Activated T-cell treated with anti-CD3 and anti-CD28 coated beads for 24 hours (primary cell): ENCODE results near the gene RGS8.
"Not testable (repeated sequence)": the region's sequence is repeated elsewhere in the genome, so short reads cannot be mapped to it uniquely, and the experiment has no call there.

ENCODE experiments used
- DNase-seq: peaks from one replicate; pipeline ENCODE4 v3.0.0-alpha.2; 2020; ENCODE audit warnings: low read depth

The RGS8 gene

GRCh38 chr1:182702826-182703524, 18.6 kb upstream of the RGS8 start:
- no peak for DNase-seq

DNA sequence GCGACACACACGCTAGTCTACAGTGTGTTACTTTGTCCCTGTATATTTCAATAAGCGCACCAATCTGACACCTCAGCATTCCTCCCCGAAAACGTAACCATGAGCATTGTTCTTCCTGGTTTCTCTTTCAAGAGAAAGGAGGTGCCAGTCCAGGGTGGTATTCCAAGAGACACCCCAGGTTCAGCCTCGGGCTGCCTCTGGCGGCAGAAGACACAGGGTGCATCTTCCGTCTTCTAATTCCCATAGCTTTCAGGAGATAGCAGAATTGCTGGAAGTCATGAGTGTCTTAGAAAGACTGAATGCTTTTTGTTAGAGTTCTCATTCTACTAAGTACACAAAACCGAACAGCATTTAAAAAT, 15.9 kb upstream of the RGS8 start:
- no peak for DNase-seq

GRCh38 chr1:182699393-182700350, 15.3 kb upstream of the RGS8 start:
- no peak for DNase-seq

DNA sequence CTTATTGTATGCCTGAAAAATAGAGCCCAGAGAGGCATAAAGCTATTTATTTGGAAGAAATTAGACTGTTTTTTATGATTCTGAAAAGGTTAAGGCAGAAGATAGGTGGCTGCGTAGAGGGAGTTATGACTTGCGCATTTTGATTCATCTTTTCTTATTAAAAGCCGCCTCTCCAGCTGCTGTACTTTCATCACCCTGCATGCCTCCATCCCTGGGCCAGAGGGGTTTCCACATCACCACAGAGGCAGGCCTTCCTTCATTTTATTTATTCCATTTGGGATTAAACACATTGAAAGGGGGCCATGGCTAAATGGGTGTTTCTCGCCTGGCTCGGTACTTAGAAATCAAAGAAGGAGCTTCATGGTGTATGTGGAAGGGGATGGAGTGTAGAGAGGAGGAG, 14.6 kb upstream of the RGS8 start:
- DNase-seq, result no peak

DNA sequence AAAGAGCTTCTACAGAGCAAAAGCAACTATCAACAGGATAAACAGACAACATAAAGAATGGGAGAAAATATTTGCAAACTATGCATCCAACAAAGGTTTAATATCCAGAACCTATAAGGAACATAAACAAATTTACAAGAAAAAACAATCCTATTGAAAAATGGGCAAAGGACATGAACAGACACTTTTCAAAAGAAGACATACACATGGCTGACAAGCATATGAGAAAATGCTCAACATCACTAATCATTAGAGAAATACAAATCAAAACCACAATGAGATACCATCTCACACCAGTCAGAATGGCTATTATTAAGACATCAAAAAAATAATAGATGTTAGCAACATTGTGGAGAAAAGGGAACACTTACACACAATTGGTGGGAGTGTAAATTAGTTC, 8.8 kb upstream of the RGS8 start:
- DNase-seq, result not testable (repeated sequence)

GRCh38 chr1:182690886-182691443, 6.6 kb upstream of the RGS8 start:
- DNase-seq, result no peak

DNA sequence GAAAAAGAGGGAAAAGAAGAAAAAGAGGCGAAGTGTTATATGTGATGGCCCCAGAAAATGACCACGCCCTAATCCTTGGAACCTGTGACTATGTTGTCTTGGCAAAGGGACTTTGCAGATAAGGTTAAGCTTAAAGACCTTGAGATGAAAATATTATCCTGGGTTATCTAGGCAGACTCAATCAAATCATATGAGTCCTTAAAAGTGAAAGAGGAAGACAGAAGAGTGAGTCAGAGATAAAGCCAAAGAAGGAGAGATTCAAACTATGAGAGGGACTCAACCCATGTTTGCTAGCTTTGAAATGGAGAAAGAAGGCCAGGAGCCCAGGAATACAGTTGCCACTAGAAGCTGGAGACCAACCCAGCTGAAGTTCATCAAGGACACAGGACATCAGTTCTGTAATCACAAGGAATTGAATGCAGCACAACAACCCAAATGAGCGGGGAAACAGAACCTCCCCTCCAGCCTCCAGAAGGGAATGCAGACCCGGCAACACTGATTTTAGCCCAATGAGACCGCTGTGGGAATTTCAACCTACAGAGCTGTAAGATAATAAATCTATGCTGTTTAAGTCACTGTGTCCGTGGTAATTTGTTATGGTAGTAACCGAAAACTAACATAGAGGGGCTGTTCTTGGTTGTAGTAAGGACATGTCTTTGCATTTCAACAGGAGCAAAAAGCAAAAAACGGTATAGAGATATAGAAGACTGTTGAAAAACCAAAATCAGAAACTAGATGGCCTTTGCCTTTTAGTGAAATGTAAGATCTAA, 4.2 kb upstream of the RGS8 start:
- DNase-seq, result no peak

GRCh38 chr1:182687361-182687760, 3.0 kb upstream of the RGS8 start:
- no peak for DNase-seq

- no peak for DNase-seq
Observed at GRCh38 chr1:182686446-182686845, 2.1 kb upstream of the RGS8 start.

- no peak for DNase-seq
Observed at GRCh38 chr1:182685215-182685614, 828 bp upstream of the RGS8 start.

DNA sequence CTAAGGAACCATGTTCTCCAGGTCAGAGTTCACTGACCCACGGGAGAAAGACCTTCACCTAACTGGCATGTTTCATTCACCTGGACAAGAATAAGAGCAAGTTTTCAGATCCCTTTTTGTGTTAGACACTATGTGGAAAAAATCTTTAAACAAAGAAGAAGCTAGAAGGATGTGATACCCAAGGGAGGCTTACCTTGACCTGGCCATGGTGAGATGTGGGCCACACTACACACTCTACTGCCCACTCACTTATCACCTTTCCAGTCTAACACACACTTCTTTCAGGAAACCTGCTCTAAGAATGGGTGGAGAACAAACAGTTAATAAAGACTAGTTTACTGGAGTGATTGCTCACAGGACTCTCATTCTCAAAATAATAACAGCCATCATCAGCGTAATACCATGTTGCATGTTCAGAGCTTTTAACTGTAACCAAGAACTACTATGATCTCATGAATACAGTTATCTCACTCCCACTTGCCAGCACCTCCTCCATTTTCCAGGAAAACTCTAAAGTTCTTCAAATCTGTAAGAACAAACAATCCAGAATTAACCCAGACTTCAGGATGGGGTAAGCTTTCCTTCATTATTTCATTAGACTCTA, 1.4 kb downstream of the RGS8 start:
- DNase-seq, result no peak

- DNase-seq, result no peak
Observed at GRCh38 chr1:182682406-182682805, 2.0 kb downstream of the RGS8 start.

GRCh38 chr1:182681568-182681912, 2.8 kb downstream of the RGS8 start:
- DNase-seq, result no peak

GRCh38 chr1:182680901-182681567, 3.4 kb downstream of the RGS8 start:
- no peak for DNase-seq

DNA sequence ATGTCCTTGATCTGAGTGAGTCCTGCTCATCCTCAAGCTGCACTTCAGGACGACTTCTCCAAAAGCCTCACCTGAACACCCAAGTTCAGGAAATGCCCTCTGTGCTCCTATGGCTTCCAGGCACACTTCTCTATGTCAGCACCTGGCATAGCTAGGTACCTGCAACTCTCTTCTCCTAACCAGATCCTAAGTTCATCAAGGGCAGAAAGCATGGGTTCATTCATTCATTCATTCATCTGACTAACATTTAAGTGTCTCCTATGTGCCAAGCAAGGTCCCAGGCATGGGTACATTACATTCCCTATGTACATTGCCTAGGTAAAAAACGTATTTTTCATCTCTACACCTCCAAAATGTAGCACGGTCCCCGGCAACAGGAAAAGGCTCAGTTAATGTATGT, 4.0 kb downstream of the RGS8 start:
- DNase-seq, result no peak

GRCh38 chr1:182679684-182680083, 4.7 kb downstream of the RGS8 start:
- no peak for DNase-seq

GRCh38 chr1:182677397-182678098, 6.8 kb downstream of the RGS8 start:
- no peak for DNase-seq

DNA sequence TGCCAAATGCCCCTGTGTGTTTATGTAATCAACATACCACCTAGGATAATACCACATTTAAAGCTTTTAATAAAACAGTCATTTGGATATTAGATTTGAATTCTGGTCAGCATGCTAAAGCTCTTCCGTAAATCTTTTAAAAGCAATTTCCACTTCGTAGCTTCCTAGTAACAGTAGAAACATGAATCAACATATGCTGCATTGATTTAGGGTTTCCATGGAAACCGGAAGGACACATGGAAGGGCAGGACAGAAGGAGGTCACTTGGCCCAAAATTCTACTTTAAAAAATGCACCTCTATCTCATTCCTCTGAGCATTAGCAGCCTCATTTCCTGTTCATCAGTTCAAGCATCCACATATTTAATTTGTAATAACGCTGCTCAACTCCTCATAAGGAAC, 8.1 kb downstream of the RGS8 start:
- DNase-seq, result no peak

- DNase-seq, result no peak
Observed at GRCh38 chr1:182674346-182675246, 9.8 kb downstream of the RGS8 start.

GRCh38 chr1:182672487-182672836, 11.9 kb downstream of the RGS8 start:
- no peak for DNase-seq
